Dendritic cell treated with granulocyte-macrophage colony-stimulating factor and Interleukin-4, amounts not matched to agents 40 ng/mL and 50 ng/mL, for 4 days (primary cell): ENCODE measurements around the gene RRBP1.

Source experiments
- H3K27ac Mint-ChIP-seq: one replicate; pipeline ENCODE4 v1.8.0; 2022; ENCODE audit warnings: mild to moderate bottlenecking, mixed read lengths
- H3K27me3 Mint-ChIP-seq: one replicate; pipeline ENCODE4 v1.8.0; 2022; ENCODE audit warnings: mild to moderate bottlenecking, mixed read lengths
- H3K36me3 Mint-ChIP-seq: one replicate; pipeline ENCODE4 v1.8.0; 2022; ENCODE audit warnings: low read depth, mixed read lengths
- H3K4me1 Mint-ChIP-seq: one replicate; pipeline ENCODE4 v1.8.0; 2022; ENCODE audit warnings: low read depth, mixed read lengths
- H3K4me3 Mint-ChIP-seq: one replicate; pipeline ENCODE4 v1.8.0; 2022; ENCODE audit warnings: mild to moderate bottlenecking, moderate library complexity, mixed read lengths
- H3K9me3 Mint-ChIP-seq: one replicate; pipeline ENCODE4 v1.8.0; 2022; ENCODE audit warnings: mixed read lengths
- intact Hi-C: fragments of 100-400 bp; cut with micrococcal nuclease; formaldehyde crosslinking; loops from one replicate; pipeline ENCODE4 v1.15.0; 2022

Gene RRBP1

DNA sequence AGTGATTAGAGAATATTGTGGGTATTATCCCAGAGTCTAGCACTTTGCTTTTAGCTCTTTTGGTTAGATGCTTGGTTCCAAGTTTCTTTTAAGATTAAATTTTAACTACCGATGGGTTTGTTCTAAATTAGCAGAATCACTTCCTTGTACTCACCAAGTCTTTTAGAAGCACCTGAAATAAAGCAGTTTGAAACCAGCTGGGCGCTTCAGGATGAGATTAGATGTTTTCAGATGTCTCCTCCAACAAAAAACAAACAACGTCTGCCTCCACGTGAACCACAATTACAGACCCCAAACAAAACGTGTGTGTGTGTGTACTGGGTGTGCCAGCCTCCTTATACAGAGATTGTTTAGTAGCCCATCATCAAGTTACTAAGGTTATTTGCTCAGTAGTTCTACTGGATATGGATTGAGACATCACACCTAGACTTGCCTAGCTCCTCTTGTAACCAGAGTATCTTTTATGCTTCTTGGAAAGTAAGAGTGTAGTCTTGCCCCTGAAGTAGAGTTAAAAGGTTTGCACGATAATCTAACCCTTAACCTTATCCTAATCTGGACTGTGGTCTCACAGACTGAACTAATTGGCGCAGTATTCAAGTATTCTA is 109.9 kb downstream of the RRBP1 start:
- intact Hi-C loops = loop anchor here (5.0 kb wide), 1 partner anchor 110 kb away; the partner anchor contains the start of gene RRBP1
- H3K27ac Mint-ChIP-seq = no peak overlapping the region

DNA sequence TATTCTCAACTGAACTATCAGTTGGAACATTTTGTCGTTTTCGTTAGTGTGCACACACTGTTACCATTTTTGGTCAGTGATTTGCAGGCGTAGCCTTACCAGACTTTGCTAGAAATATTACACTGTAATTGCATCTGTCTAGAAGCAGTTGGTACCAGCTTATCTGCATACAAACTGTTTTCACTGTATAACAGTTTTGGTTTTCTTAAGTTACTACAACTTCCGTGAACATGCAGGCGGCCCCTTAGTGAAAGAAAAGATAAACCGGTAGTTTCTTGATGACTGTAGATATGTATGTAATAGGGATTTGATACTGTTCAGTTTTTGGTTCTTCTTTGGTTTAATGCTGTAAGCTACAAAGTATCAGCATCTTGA is 110.9 kb downstream of the RRBP1 start:
- intact Hi-C loops = loop anchor here (5.0 kb wide), 1 partner anchor 111 kb away; the partner anchor contains the start of gene RRBP1
- peaks cover 16% of the 10 kb centered on the region for H3K36me3 Mint-ChIP-seq
- H3K4me1 Mint-ChIP-seq = peaks cover 26% of the 10 kb centered on the region
- peaks cover 19% of the 10 kb centered on the region for H3K27me3 Mint-ChIP-seq
- peak overlapping the region; percentile 93 for H3K4me3 Mint-ChIP-seq
- H3K9me3 Mint-ChIP-seq = no peaks in the 10 kb centered on the region
- no peak overlapping the region for H3K27ac Mint-ChIP-seq

More for the DNA sequence above, 109.9 kb downstream of the RRBP1 start:
- Mint-ChIP-seq H3K4me1 (peaks cover 26% of the 10 kb centered on the region), H3K36me3 (peaks cover 16% of the 10 kb centered on the region), H3K9me3 (no peaks in the 10 kb centered on the region), H3K27me3 (peaks cover 17% of the 10 kb centered on the region), H3K4me3 (no peak overlapping the region)

- Mint-ChIP-seq H3K9me3 (no peaks in the 10 kb centered on the region), H3K4me1 (peaks cover 26% of the 10 kb centered on the region), H3K36me3 (peaks cover 16% of the 10 kb centered on the region), H3K27me3 (peaks cover 23% of the 10 kb centered on the region), H3K27ac (peak overlapping the region; percentile 81), H3K4me3 (peak overlapping the region; percentile 93)
- intact Hi-C loops = loop anchor here (5.0 kb wide), 1 partner anchor 112 kb away; the partner anchor contains the start of gene RRBP1
Observed at GRCh38 chr20:17570347-17571152, 111.5 kb downstream of the RRBP1 start.

DNA sequence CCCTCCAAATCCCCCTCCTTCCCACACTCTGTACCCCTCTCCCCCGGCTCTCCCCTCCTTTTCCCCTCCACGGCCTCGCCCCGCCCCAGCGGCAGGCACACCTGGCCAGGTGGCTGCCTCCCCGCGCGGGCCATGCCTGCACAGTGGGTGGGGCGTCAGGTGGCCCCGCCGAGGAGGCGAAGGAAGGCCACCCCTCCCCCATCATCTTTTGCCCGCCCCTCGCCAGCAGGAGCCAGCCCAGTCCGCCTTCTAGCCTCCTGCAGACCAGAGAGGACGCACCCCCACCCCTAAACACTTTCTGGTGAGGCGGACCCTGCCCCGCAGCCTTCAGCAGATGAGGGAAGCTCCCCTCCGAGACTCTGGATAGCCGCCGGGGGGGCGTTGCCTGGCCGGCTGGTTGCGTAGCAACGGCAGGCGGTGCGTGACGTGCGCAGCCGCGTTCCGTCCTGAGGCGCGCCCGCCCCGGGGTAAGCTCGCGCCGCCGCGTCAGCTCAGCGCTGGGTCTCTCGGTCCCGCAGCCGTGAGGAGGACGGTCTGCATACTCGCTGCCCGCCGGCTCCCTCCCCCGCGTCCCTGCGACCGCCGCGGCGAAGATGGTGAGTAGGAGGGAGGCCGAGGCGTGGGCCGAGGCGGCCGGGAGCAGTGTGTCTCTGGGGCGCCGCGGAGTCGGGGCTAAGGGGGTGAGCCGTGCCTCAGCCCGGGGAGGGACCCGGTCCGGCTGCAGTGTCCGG is 112.3 kb downstream of the RRBP1 start, which contains the start of gene DSTN:
Gene DSTN, plus strand, starts transcription at position 460 of the 731 bp plus-strand sequence. Its CDS starts 134 bp downstream, at position 594.
- peaks cover 16% of the 10 kb centered on the region for H3K36me3 Mint-ChIP-seq
- no peaks in the 10 kb centered on the region for H3K9me3 Mint-ChIP-seq
- intact Hi-C loops = loop anchor here (5.0 kb wide), 1 partner anchor 113 kb away; the partner anchor contains the start of gene RRBP1
- H3K27ac Mint-ChIP-seq = peak within 1 kb of the TSS; percentile 81
- H3K4me3 Mint-ChIP-seq = peak within 1 kb of the TSS; percentile 93
- peaks cover 26% of the 10 kb centered on the region for H3K27me3 Mint-ChIP-seq
- peaks cover 26% of the 10 kb centered on the region for H3K4me1 Mint-ChIP-seq

DNA sequence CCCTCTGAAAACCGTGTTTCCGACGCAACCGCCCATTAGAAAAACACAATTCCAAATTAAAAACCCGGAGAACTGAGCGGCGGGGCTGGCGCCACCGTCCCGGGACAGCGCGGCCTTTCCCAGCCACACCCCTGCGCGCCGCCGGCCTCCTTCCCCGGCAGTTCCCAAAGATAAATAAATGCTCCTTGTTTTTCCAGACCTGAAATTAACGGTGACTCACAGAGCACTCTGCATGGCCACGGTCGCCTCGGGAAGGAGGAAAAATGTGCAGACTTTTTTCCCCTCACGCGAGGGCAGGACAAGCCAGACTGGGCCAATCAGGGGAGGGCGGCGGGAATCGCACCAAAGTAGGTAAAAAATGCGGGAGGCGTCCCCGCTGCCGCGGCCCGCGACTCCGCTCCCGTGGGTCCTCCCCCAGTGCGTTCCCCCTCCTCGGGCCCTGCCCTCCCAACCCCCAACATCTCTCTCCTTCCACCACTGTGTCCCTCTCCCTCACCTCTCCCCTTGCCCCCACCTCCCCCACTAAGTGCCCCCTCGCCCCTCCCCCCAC is 113.0 kb downstream of the RRBP1 start:
- Mint-ChIP-seq H3K36me3 (peaks cover 16% of the 10 kb centered on the region), H3K9me3 (no peaks in the 10 kb centered on the region), H3K4me1 (peaks cover 22% of the 10 kb centered on the region), H3K27ac (no peak overlapping the region), H3K27me3 (peaks cover 26% of the 10 kb centered on the region), H3K4me3 (peak overlapping the region; percentile 93)
- intact Hi-C loops = no loop called here

GRCh38 chr20:17568045-17568788 is 113.8 kb downstream of the RRBP1 start:
- peaks cover 21% of the 10 kb centered on the region for H3K4me1 Mint-ChIP-seq
- H3K36me3 Mint-ChIP-seq = peaks cover 11% of the 10 kb centered on the region
- no peak overlapping the region for H3K27ac Mint-ChIP-seq
- H3K4me3 Mint-ChIP-seq = no peak overlapping the region
- H3K27me3 Mint-ChIP-seq = peaks cover 26% of the 10 kb centered on the region
- intact Hi-C loops = no loop called here
- no peaks in the 10 kb centered on the region for H3K9me3 Mint-ChIP-seq

DNA sequence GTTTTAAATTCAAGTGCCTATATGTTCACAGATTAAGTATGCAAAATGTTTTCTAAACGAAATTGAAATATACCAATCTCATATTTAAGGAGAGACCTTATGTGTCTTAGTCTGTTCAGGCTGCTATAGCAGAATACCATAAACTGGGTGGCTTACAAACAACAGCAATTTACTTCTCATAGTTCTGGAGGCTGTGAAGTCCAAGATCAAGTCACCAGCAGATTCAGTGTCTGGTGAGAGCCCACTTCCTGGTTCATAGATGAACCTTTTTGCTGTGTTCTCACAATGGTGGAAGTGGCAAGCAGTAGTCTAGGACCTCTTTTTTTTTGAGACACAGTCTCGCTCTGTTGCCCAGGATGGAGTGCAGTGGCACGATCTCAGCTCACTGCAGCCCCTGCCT is 115.7 kb downstream of the RRBP1 start:
- Mint-ChIP-seq H3K9me3 (no peaks in the 10 kb centered on the region), H3K27me3 (peaks cover 26% of the 10 kb centered on the region)
- intact Hi-C loops = no loop called here

DNA sequence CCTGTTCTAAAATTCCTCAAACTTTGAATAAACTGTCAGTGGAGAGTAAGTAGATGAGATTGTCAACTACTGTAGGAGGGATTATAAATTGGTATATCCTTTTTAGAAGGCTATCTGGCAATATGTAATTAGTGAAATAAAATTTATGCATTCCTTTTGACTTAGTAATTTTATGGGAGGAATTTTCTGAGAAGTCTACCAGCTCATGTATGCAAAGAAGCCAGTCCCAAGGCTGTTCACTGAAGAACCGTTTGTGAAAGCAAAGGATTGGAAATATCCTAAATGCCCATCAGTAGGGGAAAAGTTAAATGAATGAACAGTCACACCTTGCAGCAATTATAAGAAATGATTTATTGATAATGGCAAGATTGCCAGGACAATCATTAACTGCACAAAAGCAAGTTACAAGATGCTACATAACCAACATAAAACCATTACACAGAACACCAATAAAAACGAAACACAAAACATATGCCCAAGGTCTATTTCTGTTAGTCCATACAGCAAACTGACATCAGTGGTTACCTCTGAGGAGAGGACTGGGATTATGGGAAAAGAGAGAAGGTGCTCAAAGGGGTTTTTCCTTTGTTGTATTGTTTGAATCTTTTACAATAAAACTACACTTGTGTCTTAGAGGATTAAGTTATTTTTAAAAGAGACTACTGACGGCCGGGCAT is 116.7 kb downstream of the RRBP1 start:
- Mint-ChIP-seq H3K4me1 (peaks cover 14% of the 10 kb centered on the region), H3K4me3 (no peak overlapping the region), H3K27me3 (peaks cover 26% of the 10 kb centered on the region), H3K27ac (no peak overlapping the region), H3K36me3 (peaks cover 9% of the 10 kb centered on the region), H3K9me3 (no peaks in the 10 kb centered on the region)
- intact Hi-C loops = no loop called here

More for the DNA sequence above, 115.7 kb downstream of the RRBP1 start:
- Mint-ChIP-seq H3K4me1 (peaks cover 21% of the 10 kb centered on the region), H3K27ac (no peak overlapping the region), H3K36me3 (peaks cover 9% of the 10 kb centered on the region), H3K4me3 (no peak overlapping the region)
